Measurements from ENCODE around the gene MCF2L.

DNA sequence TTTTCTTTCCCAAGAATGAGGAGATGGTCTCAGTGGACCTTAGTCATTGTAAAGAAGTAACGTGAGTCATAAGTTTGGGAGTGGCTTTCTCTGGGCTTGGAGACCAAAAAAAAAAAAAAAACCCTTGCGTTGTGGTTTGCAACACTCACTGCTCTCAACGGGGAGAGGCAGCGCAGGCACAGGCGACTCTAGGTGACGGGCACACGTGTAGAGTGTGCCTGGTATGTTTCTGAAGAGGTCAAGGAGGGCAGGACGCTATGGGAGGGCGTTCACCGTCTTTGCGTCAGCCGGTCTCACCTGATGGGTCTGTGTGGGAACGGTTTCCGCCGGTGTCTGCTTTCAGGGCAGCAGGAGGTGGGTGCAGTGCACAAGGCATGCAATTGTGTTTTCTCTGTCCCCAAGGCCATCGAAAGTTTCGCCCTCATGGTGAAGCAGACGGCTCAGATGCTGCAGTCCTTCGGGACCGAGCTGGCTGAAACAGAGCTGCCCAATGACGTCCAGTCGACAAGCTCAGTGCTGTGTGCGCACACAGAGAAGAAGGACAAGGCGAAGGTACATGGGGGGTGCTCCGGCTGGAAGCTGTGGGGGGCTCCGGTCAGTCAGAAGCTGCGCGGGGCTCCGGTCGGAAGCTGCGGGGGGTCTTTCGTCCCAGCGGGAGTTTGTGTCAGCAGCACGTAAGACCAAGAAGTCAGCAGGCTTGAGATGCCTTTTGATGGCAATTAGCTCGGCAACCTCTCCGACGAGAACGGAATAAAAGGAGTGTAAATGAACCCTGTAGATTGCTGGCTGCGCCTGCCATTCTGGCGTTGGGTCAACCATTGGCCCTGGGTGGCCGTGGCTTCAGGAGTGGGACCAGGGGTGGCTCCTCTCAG lies 95.8 kb downstream of the MCF2L start:
- TF ChIP-seq POLR2A (IDR thresholded peaks at IDR 0.05) (no peak), CTCF (IDR thresholded peaks at IDR 0.05) (no peak)
